ENCODE results near the gene MUC22.

GRCh38 chr6:31060145-31060544 lies 49.9 kb downstream of the MUC22 start:
- TF ChIP-seq POLR2A (IDR thresholded peaks at IDR 0.05; ENCODE audit: low read depth, low read length) (no peak), POLR2AphosphoS5 (IDR thresholded peaks at IDR 0.05; ENCODE audit: low read depth, low read length) (no peak)
